ENCODE results near the gene KIRREL2.

KIRREL2 gene

GRCh38 chr19:35859414-35859813, 2.7 kb downstream of the KIRREL2 start:
- H2AFZ ChIP-seq (ENCODE audit: low read length), result no peak overlapping the region

GRCh38 chr19:35860436-35860817, 3.7 kb downstream of the KIRREL2 start:
- Histone ChIP-seq H3K9ac (ENCODE audit: low read depth, low read length, poor library complexity, severe bottlenecking) (no peak overlapping the region), H3K4me2 (ENCODE audit: low read depth, low read length, poor library complexity, severe bottlenecking) (no peak overlapping the region), H3K4me3 (ENCODE audit: low read length, poor library complexity, severe bottlenecking) (no peak overlapping the region)

More at GRCh38 chr19:35859414-35859813, 2.7 kb downstream of the KIRREL2 start:
- Histone ChIP-seq H3K4me2 (ENCODE audit: low read depth, low read length, poor library complexity, severe bottlenecking) (no peak overlapping the region), H3K9me3 (ENCODE audit: insufficient read depth, low read depth, low read length) (no peaks in the 10 kb centered on the region), H3K27me3 (ENCODE audit: insufficient read depth, low read length, poor library complexity, severe bottlenecking) (no peaks in the 10 kb centered on the region), H3K36me3 (ENCODE audit: insufficient read depth, low read length) (no peaks in the 10 kb centered on the region), H3K4me3 (ENCODE audit: low read length, poor library complexity, severe bottlenecking) (no peak overlapping the region), H3F3A (ENCODE audit: low read depth) (no peaks in the 10 kb centered on the region), H3K9ac (ENCODE audit: low read depth, low read length, poor library complexity, severe bottlenecking) (no peak overlapping the region), H4K20me1 (ENCODE audit: insufficient read depth, low read length, poor library complexity, severe bottlenecking) (no peaks in the 10 kb centered on the region), H3K9me2 (replicated peaks; ENCODE audit: low read depth, low read length) (no peaks in the 10 kb centered on the region), H3K79me2 (ENCODE audit: insufficient read depth, low read length) (no peaks in the 10 kb centered on the region), H3K4me1 (ENCODE audit: insufficient read depth, low read length, poor library complexity, severe bottlenecking) (peaks cover 4% of the 10 kb centered on the region)
- TF ChIP-seq EZH2phosphoT487 (IDR thresholded peaks at IDR 0.05; ENCODE audit: borderline replicate concordance), result no peak
- TF ChIP-seq CTCF (conservative IDR thresholded peaks at IDR 0.05; ENCODE audit: low read length), result no peak

GRCh38 chr19:35860818-35861639, 4.3 kb downstream of the KIRREL2 start:
- no peak for TF ChIP-seq EZH2phosphoT487 (IDR thresholded peaks at IDR 0.05; ENCODE audit: borderline replicate concordance)
- no peak for TF ChIP-seq CTCF (conservative IDR thresholded peaks at IDR 0.05; ENCODE audit: low read length)
- no peaks in the 10 kb centered on the region for H4K20me1 ChIP-seq (ENCODE audit: insufficient read depth, low read length, poor library complexity, severe bottlenecking)
- H2AFZ ChIP-seq (ENCODE audit: low read length), result no peak overlapping the region
- H3K4me2 ChIP-seq (ENCODE audit: low read depth, low read length, poor library complexity, severe bottlenecking), result no peak overlapping the region
- no peak overlapping the region for H3K4me3 ChIP-seq (ENCODE audit: low read length, poor library complexity, severe bottlenecking)
- H3K79me2 ChIP-seq (ENCODE audit: insufficient read depth, low read length), result no peaks in the 10 kb centered on the region
- peaks cover 4% of the 10 kb centered on the region for H3K4me1 ChIP-seq (ENCODE audit: insufficient read depth, low read length, poor library complexity, severe bottlenecking)
- H3K9me2 ChIP-seq (replicated peaks; ENCODE audit: low read depth, low read length), result no peaks in the 10 kb centered on the region
- no peaks in the 10 kb centered on the region for H3K36me3 ChIP-seq (ENCODE audit: insufficient read depth, low read length)
- no peaks in the 10 kb centered on the region for H3K9me3 ChIP-seq (ENCODE audit: insufficient read depth, low read depth, low read length)
- H3K9ac ChIP-seq (ENCODE audit: low read depth, low read length, poor library complexity, severe bottlenecking), result no peak overlapping the region
- no peaks in the 10 kb centered on the region for H3F3A ChIP-seq (ENCODE audit: low read depth)
- no peaks in the 10 kb centered on the region for H3K27me3 ChIP-seq (ENCODE audit: insufficient read depth, low read length, poor library complexity, severe bottlenecking)

More at GRCh38 chr19:35860436-35860817, 3.7 kb downstream of the KIRREL2 start:
- Histone ChIP-seq H3K79me2 (ENCODE audit: insufficient read depth, low read length) (no peaks in the 10 kb centered on the region), H3K9me3 (ENCODE audit: insufficient read depth, low read depth, low read length) (no peaks in the 10 kb centered on the region), H3K4me1 (ENCODE audit: insufficient read depth, low read length, poor library complexity, severe bottlenecking) (peaks cover 4% of the 10 kb centered on the region), H2AFZ (ENCODE audit: low read length) (no peak overlapping the region), H3K27me3 (ENCODE audit: insufficient read depth, low read length, poor library complexity, severe bottlenecking) (no peaks in the 10 kb centered on the region), H3K9me2 (replicated peaks; ENCODE audit: low read depth, low read length) (no peaks in the 10 kb centered on the region), H3K36me3 (ENCODE audit: insufficient read depth, low read length) (no peaks in the 10 kb centered on the region), H4K20me1 (ENCODE audit: insufficient read depth, low read length, poor library complexity, severe bottlenecking) (no peaks in the 10 kb centered on the region), H3F3A (ENCODE audit: low read depth) (no peaks in the 10 kb centered on the region)
- TF ChIP-seq EZH2phosphoT487 (IDR thresholded peaks at IDR 0.05; ENCODE audit: borderline replicate concordance) (no peak), CTCF (conservative IDR thresholded peaks at IDR 0.05; ENCODE audit: low read length) (no peak)
